GDM1 (cell line): ENCODE results near the gene CACNA1A.
"Not testable (repeated sequence)": the region's sequence is repeated elsewhere in the genome, so short reads cannot be mapped to it uniquely, and the experiment has no call there.

Source experiments
- DNase-seq: peaks from one replicate; lab custom pipeline; 2025; lab: John Stamatoyannopoulos, UW

The CACNA1A gene

DNA sequence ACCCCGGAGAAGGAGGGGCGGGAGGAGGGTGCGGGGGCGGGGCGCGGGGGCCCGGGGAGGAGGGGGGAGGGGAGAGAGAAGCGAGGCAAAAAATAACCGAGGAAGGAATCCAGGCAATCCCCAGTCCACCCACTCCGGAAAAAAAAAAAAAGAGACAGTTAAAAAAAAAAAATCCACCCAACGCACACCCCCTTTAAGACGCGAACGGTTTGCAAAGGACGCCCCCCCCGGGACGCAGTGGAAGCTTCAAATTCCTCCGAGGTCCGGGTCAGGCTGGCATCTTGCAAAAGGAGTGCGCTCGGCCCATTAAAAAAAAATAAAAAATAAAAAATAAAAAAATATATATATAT is at the start of gene CACNA1A:
Gene CACNA1A (minus strand): TSS at position 9 of the 350 bp plus-strand sequence. CDS start 255 bp downstream, outside the sequence.
- no peak for DNase-seq

GRCh38 chr19:13554506-13555240 is 48.4 kb upstream of the CACNA1A start:
- DNase-seq: no peak

DNA sequence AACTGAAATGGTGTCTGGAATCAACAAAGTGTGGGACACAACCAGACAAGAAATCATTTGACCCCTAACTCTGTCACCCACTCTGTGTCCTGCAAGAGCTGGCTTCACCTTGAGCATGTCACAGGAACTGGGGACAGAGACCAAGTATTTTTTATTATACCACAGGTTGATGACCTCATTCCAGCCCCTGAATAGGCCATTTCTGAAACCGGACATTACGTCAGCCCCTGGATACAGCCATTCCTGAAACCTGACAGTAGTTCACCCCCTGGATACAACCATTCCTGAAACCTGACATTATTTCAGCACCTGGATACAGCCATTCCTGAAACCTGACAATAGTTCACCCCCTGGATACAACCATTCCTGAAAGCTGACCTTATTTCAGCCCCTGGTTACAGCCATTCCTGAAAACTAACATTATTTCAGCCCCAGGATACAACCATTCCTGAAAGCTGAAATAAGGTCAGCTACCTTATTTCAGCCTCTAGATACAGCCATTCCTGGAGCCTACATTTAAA is 47.7 kb upstream of the CACNA1A start:
- DNase-seq: no peak

DNA sequence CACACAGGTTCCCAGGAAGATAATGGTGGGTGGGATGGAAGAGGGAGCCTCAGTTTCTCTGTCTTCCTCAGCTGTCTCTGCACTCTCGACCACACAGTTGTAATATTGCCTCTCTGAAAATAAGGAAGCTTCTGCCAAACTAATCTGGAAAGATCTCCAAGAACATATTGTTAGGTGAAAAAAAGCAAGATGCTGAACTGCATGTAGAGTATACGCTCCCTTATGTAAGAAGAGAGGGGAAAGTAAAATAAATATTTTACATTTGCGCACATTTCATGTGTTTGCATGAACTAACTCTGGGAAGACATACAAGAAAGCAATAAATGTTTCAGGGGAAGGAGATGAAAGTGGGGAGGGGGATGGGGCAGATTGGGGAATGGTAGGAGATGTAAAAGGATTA is 41.9 kb upstream of the CACNA1A start:
- no peak for DNase-seq

GRCh38 chr19:13547102-13547501 is 40.8 kb upstream of the CACNA1A start:
- DNase-seq: no peak

DNA sequence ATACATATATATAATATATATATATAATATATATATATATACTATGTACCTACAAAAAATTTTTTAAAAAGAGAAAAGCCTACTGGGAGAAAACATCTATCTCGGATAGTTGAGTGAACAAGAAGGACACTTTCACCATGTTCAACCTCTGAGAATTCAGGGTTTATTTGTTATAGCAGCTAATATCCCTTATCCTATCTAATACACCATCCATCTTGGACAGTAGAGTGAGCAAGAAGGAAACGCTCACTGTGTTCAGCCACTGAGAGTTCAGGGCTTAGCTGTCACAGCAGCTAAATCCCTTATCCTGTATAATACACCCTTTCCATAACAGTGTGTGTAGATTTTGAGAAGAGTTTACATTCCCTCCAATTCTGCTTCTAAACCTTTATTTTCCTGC is 38.1 kb upstream of the CACNA1A start:
- DNase-seq: no peak

DNA sequence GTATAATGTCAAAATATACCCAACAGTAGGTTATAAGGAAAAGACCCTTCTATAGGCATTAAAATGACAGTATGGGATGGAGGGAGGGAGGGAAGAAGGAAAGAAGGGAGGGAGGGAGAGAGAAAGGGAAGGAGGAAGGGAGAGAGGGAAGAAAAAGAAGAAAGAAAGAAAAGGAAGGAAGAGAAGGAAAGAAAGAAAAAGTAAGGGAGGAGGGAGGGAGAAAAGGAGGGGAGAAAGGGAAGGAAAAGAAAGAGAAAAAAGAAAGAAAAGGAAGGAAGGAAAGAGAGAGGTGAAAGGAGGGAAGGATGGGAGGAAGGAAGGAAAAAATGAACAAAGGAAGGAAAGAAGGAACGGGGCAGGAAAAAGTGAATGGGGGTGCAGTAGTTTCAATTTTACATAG is 35.3 kb upstream of the CACNA1A start:
- DNase-seq: no peak

DNA sequence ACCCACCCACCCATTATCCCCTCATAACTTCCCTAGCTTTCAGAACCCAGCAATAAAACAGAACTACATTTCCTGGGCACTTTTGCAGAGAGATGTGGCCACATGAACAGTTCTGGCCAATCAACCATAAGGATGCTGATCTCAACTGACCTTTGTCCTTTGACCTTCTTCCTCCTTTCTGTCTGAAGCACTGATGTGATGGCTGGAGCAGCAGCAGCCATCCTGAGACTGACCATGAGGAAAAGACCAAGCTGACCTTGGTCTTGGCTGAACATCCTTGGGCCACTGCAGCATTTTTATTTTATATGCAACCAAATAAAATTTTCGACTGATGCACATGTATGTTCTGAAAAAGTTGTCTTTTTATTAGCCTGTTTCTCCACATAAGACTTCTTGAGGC is 33.1 kb upstream of the CACNA1A start:
- DNase-seq: no peak

- DNase-seq: no peak
These were observed 32.4 kb upstream of the CACNA1A start for GRCh38 chr19:13538601-13539253.

DNA sequence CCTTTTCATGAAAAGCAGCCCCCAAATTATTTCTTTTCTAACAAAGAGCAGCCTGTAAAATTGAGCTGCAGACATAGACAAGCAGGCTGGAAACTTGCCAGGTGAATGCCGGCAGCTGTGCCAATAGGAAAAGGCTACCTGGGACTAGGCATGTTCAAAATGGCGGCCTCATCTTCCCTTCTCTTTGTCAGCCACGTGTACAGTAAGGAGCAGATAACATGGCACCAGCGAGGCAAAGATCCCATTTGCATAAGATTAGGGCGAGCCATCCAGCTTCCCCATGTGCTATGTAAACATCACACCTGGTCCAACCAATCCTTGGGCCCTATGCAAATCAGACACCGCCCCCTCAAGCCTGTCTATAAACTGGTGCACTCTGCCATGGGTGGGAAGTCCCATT is 31.2 kb upstream of the CACNA1A start:
- DNase-seq: no peak

- no peak for DNase-seq
These were observed 24.4 kb upstream of the CACNA1A start for GRCh38 chr19:13530720-13531119.

DNA sequence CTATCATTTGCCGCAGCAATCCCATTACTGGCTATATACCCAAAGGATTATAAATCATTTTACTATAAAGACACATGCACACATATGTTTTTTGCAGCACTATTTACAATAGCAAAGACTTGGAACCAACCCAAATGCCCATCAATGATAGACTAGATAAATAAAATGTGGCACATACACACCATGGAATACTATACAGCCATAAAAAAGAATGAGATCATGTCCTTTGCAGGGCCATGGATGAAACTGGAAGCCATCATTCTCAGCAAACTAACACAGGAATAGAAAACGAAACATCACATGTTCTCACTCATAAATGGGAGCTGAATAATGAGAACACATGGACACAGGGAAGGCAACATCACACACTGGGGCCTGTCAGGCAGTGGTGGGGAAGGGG is 23.4 kb upstream of the CACNA1A start:
- DNase-seq: not testable (repeated sequence)

- no peak for DNase-seq
These were observed 20.3 kb upstream of the CACNA1A start for GRCh38 chr19:13526552-13526951.

GRCh38 chr19:13521066-13521465 is 14.8 kb upstream of the CACNA1A start:
- DNase-seq: no peak

DNA sequence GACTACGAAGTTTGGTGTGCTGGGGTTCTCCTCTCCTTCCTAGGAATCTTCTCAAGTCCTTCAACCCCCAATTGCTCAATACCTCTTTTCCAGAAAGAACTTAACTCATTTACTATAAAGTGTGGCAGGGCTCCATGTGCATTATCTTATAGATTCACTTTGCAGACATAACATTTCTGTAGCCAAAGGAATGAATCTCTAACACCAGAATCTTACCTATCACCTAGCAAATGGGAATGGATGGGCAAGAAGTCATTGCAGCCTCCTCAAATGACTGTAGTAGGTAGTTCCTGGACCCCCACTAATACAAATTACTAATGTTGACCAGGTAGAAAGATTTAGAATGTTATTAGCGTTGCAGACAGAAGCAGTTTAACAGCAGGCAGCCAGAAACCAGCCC is 5.7 kb upstream of the CACNA1A start:
- DNase-seq: no peak

DNA sequence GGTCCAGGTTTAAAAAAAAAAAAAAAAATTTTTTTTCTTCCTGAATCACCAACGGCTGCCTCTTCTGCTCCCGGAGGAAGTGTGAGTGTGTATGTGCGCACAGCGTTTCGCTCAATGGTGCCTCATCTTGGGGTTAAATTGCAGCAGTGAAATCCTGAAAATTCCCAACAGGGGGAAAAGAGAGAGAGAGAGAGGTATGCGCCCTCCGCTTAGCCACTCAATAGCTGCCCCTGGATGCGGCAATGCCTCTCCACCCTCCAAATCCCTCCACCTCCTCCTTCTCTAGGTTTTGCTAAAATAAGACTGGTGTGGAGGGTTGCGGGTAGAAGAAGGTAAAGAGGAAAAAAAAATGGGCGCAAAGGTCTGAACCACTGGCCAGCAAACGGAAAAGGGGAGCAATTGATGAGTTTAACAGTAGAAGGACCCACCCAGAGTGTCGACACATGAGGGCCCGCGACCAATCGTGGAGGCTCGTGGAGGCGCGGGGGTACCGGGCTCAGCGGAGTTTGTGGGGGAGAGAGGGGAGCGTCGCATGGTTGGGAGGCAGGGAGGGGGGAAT is 853 bp upstream of the CACNA1A start:
- no peak for DNase-seq

DNA sequence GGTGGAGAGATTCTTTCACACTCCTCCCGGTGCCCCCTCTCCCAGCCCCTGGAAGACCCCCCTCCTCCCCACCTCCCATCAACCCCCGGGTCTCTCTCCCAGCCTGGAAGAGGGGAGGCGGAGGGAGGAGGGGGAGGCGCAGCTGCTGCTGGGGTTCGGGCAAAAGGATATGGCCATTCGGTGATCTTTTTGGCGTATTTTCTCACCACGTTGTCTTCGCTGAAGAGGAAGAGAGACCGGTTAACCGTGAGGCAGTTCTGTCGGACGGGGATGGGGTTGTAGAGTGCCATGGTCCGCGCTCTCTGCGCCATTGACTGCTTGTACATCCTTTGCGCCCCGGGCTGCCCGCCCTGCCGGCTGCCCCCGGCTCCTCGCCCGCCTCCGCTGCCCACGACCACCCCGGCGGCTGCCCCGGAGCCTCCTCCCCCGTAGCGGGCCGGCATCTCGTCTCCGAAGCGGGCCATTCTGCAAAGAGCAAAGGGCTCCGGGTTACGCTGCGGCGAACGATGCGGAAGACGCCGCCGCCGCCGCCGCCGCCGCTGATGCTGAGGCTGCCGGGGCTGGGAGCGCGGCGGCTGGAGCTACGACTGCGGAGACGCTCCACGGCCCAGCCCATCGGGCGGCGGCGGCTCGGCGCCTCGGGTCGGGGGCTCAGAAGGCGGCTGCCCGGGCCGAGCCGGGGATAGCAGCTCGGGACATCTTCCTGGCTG is 363 bp downstream of the CACNA1A start:
- no peak for DNase-seq

DNA sequence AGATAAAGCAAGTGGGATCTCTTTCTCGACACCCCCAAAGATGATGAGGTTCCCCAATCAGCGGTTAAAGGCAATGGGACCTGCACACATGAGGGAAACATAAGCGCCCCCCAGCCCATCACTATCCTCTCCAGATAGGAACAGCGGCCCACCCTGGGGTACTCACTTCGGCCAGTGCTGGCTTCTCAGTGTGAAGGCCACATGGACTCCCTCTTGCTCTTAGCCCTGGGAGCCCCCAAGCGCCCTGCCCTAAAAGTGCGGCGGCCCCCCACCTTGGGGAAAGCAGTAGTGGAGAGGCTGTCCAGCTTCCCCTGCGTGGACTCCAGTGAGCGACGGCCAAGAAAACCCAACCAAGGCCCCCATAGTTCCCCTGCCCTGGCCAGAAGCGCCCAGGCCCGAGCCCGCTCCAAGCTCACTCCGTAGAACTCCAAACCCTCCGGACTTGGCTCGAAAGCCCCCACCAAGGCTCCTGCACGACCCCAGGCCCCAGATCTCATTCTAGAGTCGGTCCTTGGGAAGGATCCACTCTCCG is 1.0 kb downstream of the CACNA1A start:
- no peak for DNase-seq

DNA sequence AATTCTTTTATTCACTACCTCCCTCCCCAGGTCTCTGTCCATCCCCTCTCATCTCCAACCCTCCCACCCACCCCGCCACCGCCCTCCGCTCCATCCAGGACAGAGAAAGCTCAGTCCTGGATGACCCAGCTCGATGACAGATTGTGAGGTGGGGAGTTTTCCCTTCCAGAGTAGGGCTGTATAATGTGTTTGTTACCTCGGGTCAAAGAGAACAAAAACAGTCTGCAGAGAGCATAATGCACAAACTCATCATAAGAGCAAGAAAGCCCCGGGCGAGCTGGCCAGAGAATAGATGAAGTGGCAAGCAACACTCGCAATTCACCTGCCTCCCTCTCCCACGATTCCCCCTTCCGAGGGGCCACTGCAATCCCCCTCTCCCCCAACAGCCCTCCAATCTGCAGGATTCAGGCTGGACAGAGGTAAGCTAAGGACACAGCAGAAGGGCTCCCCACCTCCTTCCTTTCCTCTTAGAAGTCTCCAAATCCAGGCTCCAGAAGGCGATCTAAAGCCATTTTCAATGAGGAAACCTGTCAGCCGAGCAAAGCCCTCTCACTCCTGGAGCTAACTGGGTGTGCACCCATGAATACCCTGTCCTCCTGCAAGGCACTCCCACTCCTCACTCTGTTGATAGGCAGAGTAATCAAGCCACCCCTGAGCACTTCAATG is 2.6 kb downstream of the CACNA1A start:
- DNase-seq: no peak

GRCh38 chr19:13502231-13502630 is 4.0 kb downstream of the CACNA1A start:
- no peak for DNase-seq

DNA sequence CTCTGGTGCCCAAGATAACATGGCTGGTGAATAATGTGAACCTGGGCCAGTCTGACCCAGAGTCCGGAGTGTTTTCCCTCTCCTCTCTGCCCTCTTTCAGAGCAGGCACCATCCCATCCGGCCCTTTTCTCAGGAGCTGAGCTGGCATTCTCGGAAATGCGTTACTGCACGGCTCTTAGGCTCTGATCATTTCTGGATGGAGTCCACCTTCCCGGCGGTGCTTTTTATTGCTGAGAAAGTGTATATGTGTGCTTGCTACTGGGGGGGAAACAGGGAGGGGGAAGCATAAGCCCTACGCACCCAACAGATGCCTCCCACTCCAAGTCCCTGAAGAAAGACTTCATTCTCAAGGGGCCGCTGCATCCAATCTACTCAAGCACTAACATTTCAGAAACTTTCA is 6.6 kb downstream of the CACNA1A start:
- no peak for DNase-seq
